ENCODE data around the gene TRAPPC6A.

DNA sequence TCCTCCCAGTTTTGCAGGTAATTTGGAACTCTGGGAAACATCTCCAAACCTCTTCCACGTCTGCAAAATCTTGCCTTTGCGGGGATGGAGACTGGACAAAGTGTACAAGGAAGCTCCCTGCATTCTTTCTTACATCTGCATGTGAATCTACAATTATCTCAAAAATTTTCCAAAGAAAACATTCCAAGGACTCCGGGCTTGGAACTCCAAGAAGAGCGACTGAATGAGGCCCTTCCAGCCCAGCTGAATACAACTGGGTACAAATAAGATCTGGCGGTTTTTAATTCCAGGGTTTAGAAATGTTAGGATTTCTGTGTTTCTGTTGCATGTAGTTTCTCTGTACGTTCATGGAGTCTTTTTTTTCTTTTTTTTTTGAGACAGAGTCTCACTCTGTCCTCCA lies 38.6 kb upstream of the TRAPPC6A start:
- TF ChIP-seq, protein P1, sequence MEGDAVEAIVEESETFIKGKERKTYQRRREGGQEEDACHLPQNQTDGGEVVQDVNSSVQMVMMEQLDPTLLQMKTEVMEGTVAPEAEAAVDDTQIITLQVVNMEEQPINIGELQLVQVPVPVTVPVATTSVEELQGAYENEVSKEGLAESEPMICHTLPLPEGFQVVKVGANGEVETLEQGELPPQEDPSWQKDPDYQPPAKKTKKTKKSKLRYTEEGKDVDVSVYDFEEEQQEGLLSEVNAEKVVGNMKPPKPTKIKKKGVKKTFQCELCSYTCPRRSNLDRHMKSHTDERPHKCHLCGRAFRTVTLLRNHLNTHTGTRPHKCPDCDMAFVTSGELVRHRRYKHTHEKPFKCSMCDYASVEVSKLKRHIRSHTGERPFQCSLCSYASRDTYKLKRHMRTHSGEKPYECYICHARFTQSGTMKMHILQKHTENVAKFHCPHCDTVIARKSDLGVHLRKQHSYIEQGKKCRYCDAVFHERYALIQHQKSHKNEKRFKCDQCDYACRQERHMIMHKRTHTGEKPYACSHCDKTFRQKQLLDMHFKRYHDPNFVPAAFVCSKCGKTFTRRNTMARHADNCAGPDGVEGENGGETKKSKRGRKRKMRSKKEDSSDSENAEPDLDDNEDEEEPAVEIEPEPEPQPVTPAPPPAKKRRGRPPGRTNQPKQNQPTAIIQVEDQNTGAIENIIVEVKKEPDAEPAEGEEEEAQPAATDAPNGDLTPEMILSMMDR (IDR thresholded peaks at IDR 0.05) = no peak
- TF ChIP-seq POLR2A (IDR thresholded peaks at IDR 0.05) = no peak
